H1 (cell line): ENCODE results near the gene CAPZB. TPM values are rescaled to one million over a fixed set of nuclear protein-coding genes. Genes with fewer than 3 reads are reported as not detected.

ENCODE experiments used
- CTCF ChIA-PET: fragments of 300-600 bp; sonication (Branson Sonifier 250); formaldehyde crosslinking; loops from one replicate; lab custom pipeline; 2021; ENCODE audit not compliant: partially characterized antibody; lab: Charles Lee
- POLR2A ChIA-PET: fragments of 300-600 bp; sonication (Branson Sonifier 250); formaldehyde crosslinking; loops from one replicate; lab custom pipeline; 2021; ENCODE audit warnings: inconsistent platforms; ENCODE audit not compliant: partially characterized antibody; lab: Charles Lee
- DNase-seq, 2 experiments: peaks; one replicate each; pipeline versions ENCODE4 v3.0.0 to v3.0.0-alpha.2; 2010 to 2022; ENCODE audit warnings: low spot score in 2 of 2, low read depth in 1 of 2, mixed read lengths in 1 of 2
- FAIRE-seq: peaks from 2 replicates; lab custom pipeline; 2011; peaks lifted over from hg19 to GRCh38; lab: Jason Lieb, UNC
- H2AFZ ChIP-seq: 2 replicates; pipeline ENCODE4 v1.8.1; 2012; ENCODE audit warnings: low read length, inconsistent platforms
- H2AK5ac ChIP-seq: 2 replicates; pipeline ENCODE4 v1.6.1; 2013; ENCODE audit warnings: low read depth, low read length
- H2BK120ac ChIP-seq: replicated peaks from 2 replicates; pipeline ENCODE3; 2013; ENCODE audit warnings: low read depth, low read length, inconsistent platforms
- H2BK12ac ChIP-seq: 2 replicates; pipeline ENCODE4 v1.6.1; 2013; ENCODE audit warnings: low read depth, low read length
- H2BK15ac ChIP-seq: 2 replicates; pipeline ENCODE4 v1.6.1; 2013; ENCODE audit warnings: low read length
- H2BK20ac ChIP-seq: 2 replicates; pipeline ENCODE4 v1.6.1; 2013; ENCODE audit warnings: low read length
- H2BK5ac ChIP-seq: 2 replicates; pipeline ENCODE4 v1.6.1; 2013; ENCODE audit warnings: low read depth, low read length
- H3K14ac ChIP-seq: 2 replicates; pipeline ENCODE4 v1.6.1; 2013; ENCODE audit warnings: inconsistent platforms; ENCODE audit not compliant: insufficient read length
- H3K18ac ChIP-seq: 2 replicates; pipeline ENCODE4 v1.6.1; 2013; ENCODE audit warnings: low read length; ENCODE audit errors: extremely low read depth
- H3K23ac ChIP-seq: 2 replicates; pipeline ENCODE4 v1.6.1; 2013; ENCODE audit warnings: inconsistent platforms; ENCODE audit not compliant: insufficient read length
- H3K23me2 ChIP-seq: 2 replicates; pipeline ENCODE4 v1.6.1; 2013; ENCODE audit warnings: low read depth, low read length
- H3K27ac ChIP-seq: 2 replicates; pipeline ENCODE4 v1.6.1; 2011; ENCODE audit warnings: low read depth, low read length, inconsistent platforms
- H3K27me3 ChIP-seq, 4 experiments: replicated peaks in 1 of 4; 1 replicate in 1 of 4; 2 replicates in 3 of 4; pipeline versions ENCODE4 v1.6.1 to v1.8.1; 2011 to 2013; ENCODE audit warnings: low read length in 3 of 4, mild to moderate bottlenecking in 3 of 4, inconsistent platforms in 2 of 4, mixed read lengths in 2 of 4, moderate library complexity in 1 of 4; ENCODE audit not compliant: control insufficient read depth in 3 of 4, insufficient read depth in 3 of 4; ENCODE audit errors: extremely low read depth in 1 of 4
- H3K36me3 ChIP-seq, 4 experiments: 2 replicates each; pipeline versions ENCODE4 v1.6.1 to v1.8.1; 2011 to 2013; ENCODE audit warnings: mild to moderate bottlenecking in 4 of 4, low read length in 3 of 4, moderate library complexity in 2 of 4, control low read depth in 1 of 4, inconsistent platforms in 1 of 4; ENCODE audit not compliant: insufficient read depth in 4 of 4, control insufficient read depth in 2 of 4
- H3K4ac ChIP-seq: replicated peaks from 2 replicates; pipeline ENCODE3; 2013; ENCODE audit warnings: low read length, low read depth, mixed read lengths, inconsistent platforms; ENCODE audit not compliant: insufficient read length
- H3K4me1 ChIP-seq, 4 experiments: replicated peaks in 1 of 4; 1 replicate in 1 of 4; 2 replicates in 3 of 4; pipeline versions ENCODE4 v1.6.1 to v1.8.1; 2011 to 2013; ENCODE audit warnings: low read length in 3 of 4, inconsistent platforms in 2 of 4, mixed read lengths in 1 of 4; ENCODE audit not compliant: insufficient read depth in 4 of 4, control insufficient read depth in 3 of 4
- H3K4me2 ChIP-seq, 2 experiments: 2 replicates each; pipeline versions ENCODE4 v1.6.1 to v1.8.1; 2011 to 2013; ENCODE audit warnings: low read depth in 2 of 2, low read length in 2 of 2, control low read depth in 1 of 2, inconsistent platforms in 1 of 2, mild to moderate bottlenecking in 1 of 2; ENCODE audit not compliant: insufficient read depth in 1 of 2
- H3K4me3 ChIP-seq, 4 experiments: fragments of 200-600, 300-600 bp in 1 of 4; sonication (generic), shearing (Covaris generic), sonication (Bioruptor Twin) in 1 of 4; 2 replicates each; pipeline versions ENCODE4 v1.5.1 to v1.8.1; 2011 to 2016; ENCODE audit warnings: low read length in 4 of 4, low read depth in 3 of 4, control low read depth in 2 of 4, inconsistent platforms in 2 of 4, mild to moderate bottlenecking in 2 of 4, mixed read lengths in 1 of 4, moderate library complexity in 1 of 4; ENCODE audit not compliant: insufficient read depth in 2 of 4; ENCODE audit errors: extremely low read depth in 1 of 4
- H3K56ac ChIP-seq: replicated peaks from 2 replicates; pipeline ENCODE3; 2013; ENCODE audit warnings: low read depth, mild to moderate bottlenecking, mixed read lengths, low read length, inconsistent platforms; ENCODE audit not compliant: insufficient read length
- H3K79me1 ChIP-seq: 2 replicates; pipeline ENCODE4 v1.6.1; 2013; ENCODE audit warnings: low read depth, low read length, control low read depth
- H3K79me2 ChIP-seq, 2 experiments: 2 replicates each; pipeline versions ENCODE4 v1.6.1 to v1.8.1; 2012 to 2013; ENCODE audit warnings: low read length in 2 of 2, mild to moderate bottlenecking in 2 of 2, inconsistent platforms in 1 of 2; ENCODE audit not compliant: insufficient read depth in 2 of 2, control insufficient read depth in 1 of 2
- H3K9ac ChIP-seq, 4 experiments: replicated peaks in 1 of 4; 1 replicate in 1 of 4; 2 replicates in 3 of 4; pipeline versions ENCODE4 v1.6.1 to v1.8.1; 2011 to 2013; ENCODE audit warnings: low read depth in 3 of 4, low read length in 3 of 4, control low read depth in 2 of 4, mild to moderate bottlenecking in 2 of 4, moderate library complexity in 2 of 4, inconsistent platforms in 1 of 4; ENCODE audit errors: extremely low read depth in 1 of 4
- H3K9me3 ChIP-seq, 2 experiments: 2 replicates each; pipeline versions ENCODE4 v1.6.1 to v1.8.1; 2012 to 2013; ENCODE audit warnings: mild to moderate bottlenecking in 2 of 2, moderate library complexity in 2 of 2, control low read depth in 1 of 2, inconsistent platforms in 1 of 2, low read depth in 1 of 2, low read length in 1 of 2, mixed read lengths in 1 of 2; ENCODE audit not compliant: insufficient read depth in 2 of 2
- H4K20me1 ChIP-seq, 2 experiments: replicated peaks in 1 of 2; 2 replicates each; pipeline versions ENCODE3 to v1.8.1; 2011 to 2013; ENCODE audit warnings: inconsistent platforms in 2 of 2, low read length in 2 of 2, mild to moderate bottlenecking in 1 of 2; ENCODE audit not compliant: insufficient read depth in 2 of 2, control insufficient read depth in 1 of 2
- H4K5ac ChIP-seq: 2 replicates; pipeline ENCODE4 v1.6.1; 2013; ENCODE audit warnings: low read length, low read depth, mixed read lengths, inconsistent platforms; ENCODE audit not compliant: insufficient read length
- H4K8ac ChIP-seq: 2 replicates; pipeline ENCODE4 v1.8.0; 2013; ENCODE audit warnings: mild to moderate bottlenecking, moderate library complexity, low read length, inconsistent platforms; ENCODE audit not compliant: insufficient read depth; ENCODE audit errors: extremely low read depth
- H4K91ac ChIP-seq: replicated peaks from 2 replicates; pipeline ENCODE3; 2013; ENCODE audit warnings: low read length, mixed read lengths, inconsistent platforms; ENCODE audit not compliant: insufficient read length
- CHD1 ChIP-seq: IDR thresholded peaks from 2 replicates; pipeline ENCODE4 v1.6.1; 2012; ENCODE audit warnings: low read depth, low read length, improper control_type of control experiment
- CHD2 ChIP-seq: IDR thresholded peaks from 2 replicates; pipeline ENCODE4 v1.6.1; 2012; ENCODE audit warnings: low read length, improper control_type of control experiment
- HDAC6 ChIP-seq: IDR thresholded peaks from one replicate; pipeline ENCODE4 v1.7.1; 2012; ENCODE audit warnings: low read depth, mild to moderate bottlenecking, inconsistent platforms, low read length, moderate library complexity
- JUND ChIP-seq: IDR thresholded peaks from 2 replicates; pipeline ENCODE4 v1.6.1; 2011; ENCODE audit warnings: mild to moderate bottlenecking, improper control_type of control experiment, low read length
- KDM1A ChIP-seq: fragments of 200-600, 300-600 bp; sonication (generic); IDR thresholded peaks from 2 replicates; pipeline ENCODE4 v1.7.1; 2016; ENCODE audit warnings: mild to moderate bottlenecking, low read length, borderline replicate concordance
- KDM5A ChIP-seq: fragments of 200-600 bp; IDR thresholded peaks from 2 replicates; pipeline ENCODE4 v1.7.1; 2012; ENCODE audit warnings: mild to moderate bottlenecking, low read length, inconsistent platforms, mixed read lengths
- POLR2AphosphoS5 ChIP-seq: IDR thresholded peaks from 2 replicates; pipeline ENCODE4 v1.6.1; 2011; ENCODE audit warnings: low read depth, low read length
- RNF2 ChIP-seq: fragments of 200-900, 300-1000 bp; sonication (generic); IDR thresholded peaks from 2 replicates; pipeline ENCODE4 v1.7.1; 2016; ENCODE audit warnings: borderline replicate concordance, low read depth, mild to moderate bottlenecking, antibody characterized with exemption, low read length; ENCODE audit not compliant: poor library complexity, severe bottlenecking; ENCODE audit errors: missing control alignments
- SP2 ChIP-seq: IDR thresholded peaks from 2 replicates; pipeline ENCODE4 v1.6.1; 2012; ENCODE audit warnings: mild to moderate bottlenecking, low read length, inconsistent platforms
- SUZ12 ChIP-seq: fragments of 200-600 bp; sonication (generic); IDR thresholded peaks from 2 replicates; pipeline ENCODE4 v1.6.1; 2012; ENCODE audit warnings: mild to moderate bottlenecking, inconsistent platforms, low read length, moderate library complexity, mixed read lengths
- WGBS, 2 experiments: shearing (Covaris generic) in 1 of 2; methylation state at CpG; one replicate each; pipeline versions ENCODE4 v1.1.6 to v1.1.7; 2013 to 2015; ENCODE audit warnings: low lambda C conversion rate in 2 of 2, mixed read lengths in 2 of 2, inconsistent platforms in 1 of 2, low coverage in 1 of 2, missing lambda C conversion rate in 1 of 2; ENCODE audit not compliant: insufficient replicate concordance in 2 of 2, insufficient coverage in 1 of 2, insufficient read length in 1 of 2; ENCODE audit errors: extremely low coverage in 1 of 2, missing lambda C conversion rate in 1 of 2; 5-methylcytosine and 5-hydroxymethylcytosine counted together
- polyA plus RNA-seq, 7 experiments: library from polyadenylated mRNA; depleted of rRNA in 3 of 7; stranded (reverse) in 5 of 7; unstranded in 2 of 7; fragments of >200 nt in 5 of 7; fragments of 200-250 nt in 2 of 7; gene quantifications; 1 replicate in 5 of 7; 2 replicates in 1 of 7; 4 replicates in 1 of 7; pipeline versions ENCODE4 v1.2.1 to v1.2.3, GENCODE V29; 2011 to 2013; ENCODE audit warnings: missing spikeins in 2 of 7, mixed read lengths in 2 of 7
- total RNA-seq: library from RNA; stranded (reverse); fragmentation: NEBNext Ultra II Directional; extraction: Animal tissue kit (Norgen Biotek cat#: 25700); gene quantifications from 2 replicates; pipeline ENCODE4 v1.2.1, GENCODE V29; 2021

The CAPZB gene
- total and polyA plus RNA-seq, 2 of the 8 experiments (the other 6 are each of a cell fraction or from before 2014, with no cell fraction given), result 162 to 371 TPM

DNA sequence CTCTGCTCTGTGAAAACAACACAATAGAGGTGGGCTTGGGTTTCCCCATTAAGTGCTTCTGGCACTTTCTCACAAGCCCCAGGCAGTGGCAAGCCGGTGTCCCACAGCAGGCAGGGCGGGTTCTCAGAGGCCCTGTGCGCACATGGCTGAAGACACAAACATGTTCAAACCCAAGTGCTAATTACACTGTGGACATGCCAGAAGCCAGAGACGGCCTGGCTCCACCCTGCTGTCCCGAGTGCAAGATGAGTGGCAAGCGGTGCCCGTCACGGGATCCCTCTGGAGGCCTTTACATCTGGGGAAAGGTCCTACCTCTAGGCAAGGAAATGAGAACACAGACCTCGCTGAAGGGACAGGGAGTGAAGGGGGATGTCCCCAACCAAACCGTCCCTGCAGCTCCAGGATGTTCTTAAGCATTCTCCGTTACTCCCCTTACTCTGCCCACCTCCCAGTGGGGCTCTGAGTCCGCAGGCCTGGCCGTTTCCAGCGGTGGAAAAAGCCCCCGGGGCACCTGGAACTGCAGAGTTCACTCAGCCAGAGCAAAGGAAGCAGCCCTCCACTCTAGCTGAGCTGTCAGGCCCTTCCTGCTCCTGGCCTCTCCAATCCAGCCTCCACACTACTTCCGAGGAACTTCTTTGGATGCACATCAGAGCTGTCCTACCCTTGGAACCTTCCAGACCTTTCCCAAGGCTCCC is 115.8 kb downstream of the CAPZB start:
- Histone ChIP-seq H2AFZ (no peak overlapping the region), H3K23me2 (no peaks in the 10 kb centered on the region), H4K20me1 (peaks cover 17 to 20% of the 10 kb centered on the region in 2 experiments), H2BK20ac (no peak overlapping the region), H3K27ac (no peak overlapping the region), H2BK15ac (no peak overlapping the region), H4K5ac (no peak overlapping the region), H3K4me1 (no peaks in the 10 kb centered on the region), H2AK5ac (no peak overlapping the region), H3K36me3 (peaks cover 0 to 3% (median 1%) of the 10 kb centered on the region in 4 experiments; a peak in 2 of 8 replicates), H3K23ac (no peak overlapping the region), H3K79me1 (peaks cover 15% of the 10 kb centered on the region), H3K79me2 (peaks cover 0 to 8% of the 10 kb centered on the region in 2 experiments; a peak in 1 of 4 replicates), H3K9me3 (no peaks in the 10 kb centered on the region)
- WGBS, 2 experiments, result 92% methylated on average over 16 of the region's 16 CpGs; no CpG with 5 or more reads in 1 of the 2 experiments
- POLR2A ChIA-PET, result interaction anchor here (1.8 kb wide), 1 partner anchor 12 kb away, joined by 7 read pairs; no protein-coding TSS in a partner anchor
- TF ChIP-seq KDM5A (no peak), HDAC6 (no peak), JUND (no peak), POLR2AphosphoS5 (no peak), CHD1 (no peak), CHD2 (no peak), KDM1A (no peak), SP2 (no peak), SUZ12 (no peak), RNF2 (no peak)
- TF ChIP-seq, all 59 proteins: peak for 0
- FAIRE-seq, result no peak
- no peak overlapping the region for H2BK12ac ChIP-seq
- no peak overlapping the region for H4K91ac ChIP-seq
- H2BK120ac ChIP-seq, result no peak overlapping the region
- H3K56ac ChIP-seq, result no peak overlapping the region
- no peak for DNase-seq
- no peaks in the 10 kb centered on the region for H3K27me3 ChIP-seq
- no peak overlapping the region for H3K4ac ChIP-seq
- CTCF ChIA-PET, result interaction anchor here (1.1 to 9.2 kb wide), 6 partner anchors 16 to 212 kb away, joined by 3 to 68 read pairs (median 4); no protein-coding TSS in a partner anchor
- H3K4me3 ChIP-seq, result no peak overlapping the region
- no peak overlapping the region for H3K9ac ChIP-seq
- no peak overlapping the region for H3K18ac ChIP-seq
- H3K14ac ChIP-seq, result no peak overlapping the region
- no peak overlapping the region for H3K4me2 ChIP-seq
- no peak overlapping the region for H2BK5ac ChIP-seq
- no peak overlapping the region for H4K8ac ChIP-seq
